ELR (cell line): ENCODE results near the gene ASS1.

Experiments used
- DNase-seq: peaks from one replicate; pipeline ENCODE4 v3.0.0-alpha.2; 2015; ENCODE audit warnings: low read depth

The ASS1 gene

DNA sequence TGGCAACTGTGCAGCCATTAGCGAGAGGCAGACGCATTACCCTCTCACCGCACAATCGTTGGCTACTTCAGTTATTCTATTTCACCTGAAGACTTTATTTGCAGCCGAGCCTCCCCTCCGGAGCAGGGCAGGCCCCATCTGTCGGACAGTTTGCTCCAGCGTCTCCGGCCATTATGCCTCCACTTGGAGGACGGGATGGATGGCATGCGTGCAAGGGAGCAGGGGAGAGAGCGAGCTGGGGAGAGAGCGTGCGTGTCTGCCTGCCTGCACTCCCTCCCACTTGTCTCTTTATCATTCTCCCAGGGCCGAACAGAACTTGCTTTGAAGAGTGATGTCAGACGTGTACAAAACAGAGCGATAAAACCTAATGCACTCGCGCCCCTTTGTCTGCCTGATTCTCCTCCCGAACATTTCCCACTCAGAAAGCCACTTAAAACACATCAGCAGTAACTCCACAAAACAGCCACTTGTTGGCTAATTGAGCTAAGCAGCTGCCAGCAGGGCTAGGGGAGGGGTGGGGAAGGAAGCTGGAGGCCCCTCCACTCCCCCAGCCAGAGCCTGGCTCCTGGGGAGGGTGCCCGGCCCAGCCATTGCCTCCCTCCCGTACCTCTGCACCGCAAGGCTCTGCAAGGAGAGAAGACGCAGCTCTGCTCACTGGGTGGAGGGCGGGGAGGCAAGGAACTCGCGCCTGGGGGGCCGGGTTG lies 91.2 kb downstream of the ASS1 start:
- peak; percentile 20 for DNase-seq

GRCh38 chr9:130536701-130537107 lies 91.9 kb downstream of the ASS1 start:
- no peak for DNase-seq

DNA sequence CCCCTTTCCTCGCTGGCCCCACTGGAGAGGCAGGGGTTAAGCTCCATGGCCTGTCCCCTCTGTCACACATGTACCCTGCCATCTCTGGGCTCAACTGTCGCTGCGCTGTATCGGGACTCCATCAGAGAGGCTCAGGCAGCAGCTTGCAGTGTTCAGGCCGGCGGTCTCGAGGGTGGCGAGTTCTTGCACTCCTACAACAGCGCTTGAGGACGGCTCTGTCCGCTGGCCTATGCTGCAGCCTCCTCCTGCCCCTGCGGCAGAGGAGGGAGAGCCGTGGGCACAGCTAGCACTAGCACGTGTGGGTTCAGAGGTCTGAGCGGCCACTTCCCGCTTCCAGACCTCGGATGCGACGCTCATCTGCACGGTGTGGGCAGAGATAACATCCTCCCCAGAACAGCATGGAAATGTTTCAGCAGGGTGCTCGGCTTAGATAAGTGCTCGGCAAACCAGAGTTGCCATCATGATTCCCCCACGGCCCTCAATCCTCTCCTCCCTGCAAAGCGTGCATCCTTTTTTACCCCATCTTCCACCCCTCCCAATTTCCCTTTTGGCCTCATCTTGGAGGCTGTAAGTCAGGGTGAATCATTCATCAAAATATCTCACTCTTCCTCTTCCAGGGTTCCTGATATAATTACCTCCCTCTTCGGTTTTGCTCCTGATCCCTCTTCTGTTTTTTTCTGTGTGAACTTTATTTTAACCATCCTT lies 92.7 kb downstream of the ASS1 start:
- DNase-seq = no peak

DNA sequence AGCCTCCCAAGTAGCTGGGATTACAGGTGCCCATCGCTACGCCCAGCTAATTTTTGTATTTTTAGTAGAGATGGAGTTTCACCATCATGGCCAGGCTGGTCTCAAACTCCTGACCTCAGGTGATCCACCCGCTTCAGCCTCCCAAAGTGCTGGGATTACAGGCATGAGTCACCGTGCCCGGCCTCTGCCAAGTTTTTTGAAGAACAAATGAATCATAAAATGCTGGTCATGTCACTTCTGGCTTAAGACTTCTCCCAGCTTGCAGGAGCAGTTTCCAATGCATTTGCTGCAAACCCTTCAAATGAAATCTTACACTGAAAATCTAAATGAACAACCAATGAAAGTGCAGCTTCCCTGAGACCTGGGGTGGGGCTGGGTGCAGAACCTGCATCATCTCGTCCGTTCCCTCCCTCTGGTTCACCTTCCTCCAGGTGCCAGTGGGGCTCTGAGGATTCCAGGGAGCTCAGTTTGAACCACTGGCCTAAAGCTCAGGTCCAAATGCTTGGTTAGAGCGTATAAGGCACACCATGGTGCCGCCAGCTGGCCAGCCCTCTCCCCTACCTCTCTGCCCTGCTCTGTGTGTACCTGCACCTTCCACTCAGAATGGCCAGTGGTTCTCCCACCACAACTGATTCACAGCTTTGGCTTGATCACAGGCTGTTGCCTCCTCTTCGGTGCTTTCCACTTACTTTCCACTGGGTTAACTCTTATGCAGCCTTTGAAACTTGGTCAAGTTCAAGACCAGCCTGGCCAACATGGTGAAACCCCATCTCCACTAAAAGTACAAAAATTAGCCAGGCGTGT lies 94.9 kb downstream of the ASS1 start:
- peak; percentile 73 for DNase-seq

DNA sequence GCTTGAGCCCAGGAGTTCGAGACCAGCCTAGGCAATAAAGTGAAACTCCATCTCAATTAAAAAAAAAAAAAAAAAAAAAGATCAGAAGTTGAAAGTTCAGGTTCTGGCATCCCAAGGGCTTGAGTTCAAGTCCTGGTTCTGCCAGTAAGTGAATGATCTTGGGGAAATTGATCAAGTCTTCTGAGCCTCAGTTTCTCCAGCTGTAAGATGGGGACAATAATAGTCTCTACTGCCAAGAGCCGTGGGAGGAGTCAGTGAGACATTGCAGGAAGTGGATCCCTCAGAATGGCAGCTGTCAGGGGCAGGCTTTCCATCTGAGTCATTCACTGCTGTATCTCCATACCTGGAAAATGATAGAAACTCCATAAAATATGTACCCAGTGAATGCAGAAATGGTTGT lies 96.8 kb downstream of the ASS1 start:
- DNase-seq = no peak

- DNase-seq = no peak
Measured at GRCh38 chr9:130542038-130542437, 97.3 kb downstream of the ASS1 start.

DNA sequence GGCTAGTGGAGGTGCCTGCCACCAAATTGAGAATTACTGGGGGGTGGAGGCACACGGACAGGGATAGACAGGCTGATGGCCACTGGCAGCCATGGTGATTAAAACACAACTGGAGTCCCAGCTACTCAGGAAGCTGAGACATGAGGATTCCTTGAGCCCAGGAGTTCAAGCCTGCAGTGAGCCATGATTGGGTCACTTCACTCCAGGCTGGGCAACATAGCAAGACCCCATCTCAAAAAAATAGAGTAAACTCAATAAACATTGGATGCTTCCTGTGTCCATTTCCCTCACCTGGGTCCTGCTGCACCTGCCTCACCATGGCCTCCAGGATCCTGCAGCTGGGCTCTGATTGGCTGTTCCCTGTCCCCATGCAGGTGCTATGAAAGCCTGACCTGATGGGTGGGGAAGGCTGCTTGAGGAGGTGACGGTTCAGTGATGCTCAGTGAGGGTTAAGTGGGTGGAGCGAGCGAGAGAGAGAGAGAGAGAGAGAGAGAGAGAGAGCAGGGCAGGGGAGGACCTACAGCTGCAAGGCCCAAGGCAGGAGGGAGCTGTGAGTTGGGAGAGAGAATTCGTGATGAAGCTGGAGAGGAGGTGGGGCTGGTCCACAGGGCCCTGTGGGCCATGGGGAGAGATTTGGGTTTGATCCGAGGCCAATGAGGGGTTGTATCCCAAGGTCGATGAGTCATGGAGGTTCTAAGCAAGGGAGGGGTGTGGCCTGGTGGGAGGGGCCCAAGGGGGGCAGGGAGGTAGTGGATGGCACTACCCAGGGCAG lies 97.9 kb downstream of the ASS1 start:
- peak; percentile 34 for DNase-seq

GRCh38 chr9:130543368-130543767 lies 98.6 kb downstream of the ASS1 start:
- no peak for DNase-seq

DNA sequence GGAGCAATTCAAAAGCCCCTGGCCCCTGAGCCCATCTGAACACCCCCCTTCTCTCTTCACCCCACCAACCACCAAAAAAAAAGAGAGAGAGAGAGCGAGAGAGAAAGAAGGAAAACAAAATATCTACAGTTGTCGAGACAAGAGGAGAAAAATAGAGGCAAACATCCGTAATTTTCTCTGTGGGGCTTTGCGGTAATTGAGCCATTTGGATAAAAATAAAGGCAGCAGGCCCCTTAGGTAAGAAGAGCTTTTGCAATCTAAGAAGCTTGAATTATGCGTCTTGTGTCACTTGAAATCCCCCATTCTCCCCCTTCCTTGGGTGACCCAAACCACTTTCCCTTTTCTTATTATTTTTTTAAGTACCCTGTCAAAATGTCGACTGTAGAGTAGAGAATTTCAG lies 99.1 kb downstream of the ASS1 start:
- no peak for DNase-seq

DNA sequence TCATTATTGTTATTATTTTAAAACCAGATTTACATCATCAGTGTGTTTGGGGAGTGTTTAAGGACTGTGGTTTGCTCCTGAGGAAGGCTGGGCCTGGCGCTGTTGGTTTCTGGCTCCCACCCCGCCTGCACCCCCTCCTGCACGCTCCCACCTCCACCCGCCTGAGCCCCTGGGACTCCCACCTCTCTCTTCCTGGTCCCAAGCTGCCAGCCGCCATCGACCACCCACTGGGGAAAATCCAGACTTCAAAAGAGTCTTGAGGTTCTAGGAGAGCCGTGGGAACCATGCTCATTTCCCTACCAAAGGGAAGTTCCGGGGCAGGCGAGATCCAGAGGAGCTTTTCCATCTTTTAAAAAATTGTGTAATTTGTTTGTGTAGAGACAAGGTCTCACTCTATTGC lies 99.6 kb downstream of the ASS1 start:
- no peak for DNase-seq

GRCh38 chr9:130548103-130548502 lies 103.3 kb downstream of the ASS1 start:
- DNase-seq = no peak

DNA sequence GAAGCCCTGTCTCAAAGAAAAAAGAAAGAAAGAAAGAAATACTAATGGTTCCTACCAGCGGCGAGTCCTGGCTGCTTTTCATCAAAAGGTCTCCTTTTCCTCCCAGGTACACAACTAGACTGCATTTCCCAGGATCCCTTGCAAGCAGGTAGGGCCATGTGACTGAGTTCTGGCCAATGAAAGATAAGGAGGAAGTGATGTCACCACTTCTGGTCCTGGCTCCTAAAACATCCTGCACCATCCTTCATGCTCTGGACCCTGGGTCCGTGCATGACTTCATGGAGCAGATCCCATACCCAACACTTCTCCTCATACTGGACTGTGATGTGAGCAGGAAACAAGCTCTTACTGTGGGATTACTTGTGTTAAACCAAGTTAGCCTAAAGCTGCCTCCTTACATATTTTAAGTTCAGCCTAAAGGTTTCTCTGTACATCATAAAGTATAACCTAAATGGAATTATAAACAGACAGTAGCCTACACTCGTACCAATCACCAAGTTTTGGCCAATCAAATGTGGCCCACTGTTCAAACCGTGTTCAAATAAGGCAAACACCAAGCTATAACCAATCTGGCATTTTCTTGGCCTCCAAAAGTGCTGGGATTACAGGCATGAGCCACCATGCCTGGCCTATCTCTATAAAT lies 104.5 kb downstream of the ASS1 start:
- no peak for DNase-seq
